NCI-H1436 treated with DMSO at 0.1 percent for 48 hours (cell line): ENCODE data around the gene MAPK6.

Experiments
- DNase-seq: peaks from one replicate; lab custom pipeline; 2025; lab: John Stamatoyannopoulos, UW

Gene MAPK6

GRCh38 chr15:52010633-52011595 lies 8.1 kb upstream of the MAPK6 start:
- DNase-seq, result no peak

DNA sequence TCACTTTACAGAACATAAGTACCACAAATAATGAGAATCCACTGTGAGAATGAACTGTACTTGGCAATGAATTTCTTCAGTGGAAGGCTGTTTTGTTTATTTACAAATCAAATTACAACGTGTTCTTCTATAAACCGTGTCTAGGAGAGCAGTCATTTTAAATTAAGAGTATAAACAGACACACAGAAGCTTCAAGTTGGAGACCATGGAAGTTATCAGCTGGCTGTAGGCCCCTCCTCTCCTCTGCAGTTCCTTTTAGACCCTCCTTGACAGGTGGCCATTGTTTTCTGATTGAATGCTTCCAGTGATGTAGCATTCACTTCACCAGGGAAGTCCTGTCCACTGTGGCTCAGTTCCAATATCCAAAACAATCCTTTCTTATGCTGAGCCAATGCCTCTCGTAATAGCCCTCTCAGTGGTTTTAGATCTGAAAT lies 7.3 kb upstream of the MAPK6 start:
- DNase-seq, result no peak

- DNase-seq, result no peak
Measured at GRCh38 chr15:52012210-52012609, 6.8 kb upstream of the MAPK6 start.

DNA sequence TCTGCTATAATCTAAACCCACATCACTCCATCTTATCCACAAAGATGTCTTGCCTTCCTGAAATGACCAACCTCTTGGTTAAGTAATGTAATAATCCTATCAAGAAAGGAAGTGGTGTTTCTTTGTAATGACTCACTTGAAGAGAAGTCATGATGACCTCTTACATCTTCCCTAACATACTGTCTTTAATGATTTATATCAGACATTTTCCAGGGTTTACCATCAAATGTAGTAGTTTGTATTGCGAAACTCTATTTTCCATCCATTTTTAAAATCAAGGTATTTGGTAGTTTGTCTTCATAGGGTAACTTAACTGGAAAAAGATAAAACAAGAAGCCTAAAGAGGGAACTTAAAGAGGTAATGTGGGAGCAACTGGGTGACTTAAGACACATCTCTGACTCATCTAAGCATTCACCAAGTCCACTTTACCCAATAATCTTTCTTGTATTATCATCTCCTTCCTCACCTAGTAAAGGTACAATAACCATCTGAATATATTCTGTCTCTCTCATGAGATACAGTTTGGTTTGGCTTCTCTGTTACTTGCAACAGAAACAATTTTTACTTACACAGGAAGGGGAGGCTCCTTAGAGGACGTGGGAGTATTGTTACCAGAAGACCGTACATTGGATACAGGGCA lies 5.7 kb upstream of the MAPK6 start:
- no peak for DNase-seq

DNA sequence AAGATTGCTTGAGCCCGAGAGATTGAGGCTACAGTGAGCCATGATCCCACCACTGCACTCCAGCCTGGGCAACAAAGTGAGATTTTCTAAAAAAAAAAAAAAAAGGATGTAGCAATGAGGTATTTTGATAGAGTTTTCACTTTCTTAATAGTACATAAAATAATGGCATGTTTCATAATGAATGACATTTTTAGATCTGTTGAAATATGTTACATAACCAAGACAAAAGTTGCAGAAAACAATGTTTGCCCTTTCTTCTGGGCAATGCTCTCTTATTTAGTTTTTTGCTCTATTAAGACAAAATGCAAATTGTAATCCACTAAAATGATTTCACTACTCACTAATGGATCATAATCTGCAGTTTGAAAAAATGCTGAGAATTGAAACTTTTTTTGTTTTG lies 4.4 kb upstream of the MAPK6 start:
- DNase-seq, result no peak

GRCh38 chr15:52016316-52016715 lies 2.7 kb upstream of the MAPK6 start:
- no peak for DNase-seq

- DNase-seq, result no peak
Measured at GRCh38 chr15:52018244-52018643, 775 bp upstream of the MAPK6 start.

DNA sequence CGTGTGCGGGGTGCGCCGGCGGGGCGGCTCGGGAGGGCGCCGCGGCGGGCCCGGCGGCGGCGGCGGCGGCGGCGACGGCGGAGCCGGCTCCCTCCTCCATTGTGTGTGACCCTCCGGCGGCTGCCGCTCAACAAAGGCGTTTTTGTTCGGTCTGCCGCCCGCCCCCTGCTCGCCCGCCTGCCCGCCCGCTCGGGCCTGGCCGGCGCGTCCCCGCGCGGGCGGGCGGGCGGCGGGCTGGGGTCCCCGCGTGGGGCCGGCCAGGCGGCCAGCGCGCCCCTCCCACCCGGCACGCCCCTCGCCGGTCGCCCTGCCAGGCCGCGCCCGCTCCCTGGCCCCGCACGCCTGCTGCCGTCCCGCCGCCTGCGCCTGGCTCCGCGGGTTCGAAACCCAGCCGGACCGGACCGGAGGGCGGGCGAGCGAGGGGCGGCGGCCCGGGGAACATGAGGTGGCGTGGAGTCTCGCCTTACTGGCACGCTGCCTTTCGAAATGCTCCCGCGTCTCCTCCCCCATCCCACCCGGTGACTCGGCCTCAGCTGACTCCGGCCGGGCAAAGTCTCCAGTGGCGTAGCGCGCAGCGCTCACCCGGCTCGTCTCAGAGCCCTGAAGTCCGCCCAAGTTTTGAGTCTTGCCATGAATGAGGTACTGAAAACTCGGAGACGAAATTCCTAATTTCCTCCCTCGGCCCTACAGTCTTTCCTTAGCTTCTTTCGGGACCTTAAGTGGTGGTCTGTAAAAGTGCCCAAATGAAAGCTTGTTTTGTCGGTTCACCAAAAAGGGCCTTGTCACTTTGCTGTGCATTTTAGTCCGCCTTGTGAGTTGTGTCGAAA lies 588 bp downstream of the MAPK6 start:
- DNase-seq, result no peak

DNA sequence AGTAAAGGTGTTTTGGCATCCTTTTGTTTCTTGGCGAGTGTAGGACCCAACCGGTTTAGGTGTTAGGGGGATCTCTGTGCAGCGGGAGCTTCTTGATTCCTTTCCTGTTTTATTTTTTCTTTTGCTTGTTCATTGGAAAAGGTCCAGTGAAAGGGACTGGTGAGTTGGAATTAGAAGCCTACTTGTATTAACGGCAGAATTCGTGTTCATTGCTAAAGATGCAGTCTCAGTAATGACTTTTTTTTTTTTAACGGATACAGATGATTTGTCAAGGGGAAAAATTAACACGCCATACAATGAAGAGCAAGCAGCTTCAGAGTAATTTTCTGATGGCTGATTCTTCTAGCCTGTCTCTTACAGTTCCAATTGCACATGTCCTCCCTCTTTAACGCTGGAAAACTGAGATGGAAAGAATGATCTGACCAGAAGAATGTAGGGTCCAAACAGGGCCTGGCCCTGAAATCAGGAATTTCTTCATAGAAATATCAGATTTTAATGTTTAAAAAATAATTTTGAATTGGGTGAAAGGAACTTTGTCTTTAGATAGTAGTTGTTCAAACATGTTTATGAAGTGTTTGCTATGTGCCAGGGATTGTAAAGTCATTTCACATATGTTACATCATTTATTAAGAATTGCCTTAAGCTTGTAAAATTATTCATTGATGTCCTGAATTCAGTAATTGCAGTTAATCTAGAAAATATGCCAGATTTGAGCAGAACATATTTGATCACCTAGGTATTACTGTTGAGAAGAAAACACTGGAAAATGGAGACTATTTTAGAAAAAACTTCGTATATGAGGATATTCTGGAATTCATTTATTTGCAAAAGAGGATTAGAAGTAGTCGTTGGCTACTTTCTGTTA lies 1.4 kb downstream of the MAPK6 start:
- DNase-seq, result no peak

GRCh38 chr15:52021128-52021671 lies 2.2 kb downstream of the MAPK6 start:
- no peak for DNase-seq

- no peak for DNase-seq
Measured at GRCh38 chr15:52021892-52022540, 3.0 kb downstream of the MAPK6 start.

DNA sequence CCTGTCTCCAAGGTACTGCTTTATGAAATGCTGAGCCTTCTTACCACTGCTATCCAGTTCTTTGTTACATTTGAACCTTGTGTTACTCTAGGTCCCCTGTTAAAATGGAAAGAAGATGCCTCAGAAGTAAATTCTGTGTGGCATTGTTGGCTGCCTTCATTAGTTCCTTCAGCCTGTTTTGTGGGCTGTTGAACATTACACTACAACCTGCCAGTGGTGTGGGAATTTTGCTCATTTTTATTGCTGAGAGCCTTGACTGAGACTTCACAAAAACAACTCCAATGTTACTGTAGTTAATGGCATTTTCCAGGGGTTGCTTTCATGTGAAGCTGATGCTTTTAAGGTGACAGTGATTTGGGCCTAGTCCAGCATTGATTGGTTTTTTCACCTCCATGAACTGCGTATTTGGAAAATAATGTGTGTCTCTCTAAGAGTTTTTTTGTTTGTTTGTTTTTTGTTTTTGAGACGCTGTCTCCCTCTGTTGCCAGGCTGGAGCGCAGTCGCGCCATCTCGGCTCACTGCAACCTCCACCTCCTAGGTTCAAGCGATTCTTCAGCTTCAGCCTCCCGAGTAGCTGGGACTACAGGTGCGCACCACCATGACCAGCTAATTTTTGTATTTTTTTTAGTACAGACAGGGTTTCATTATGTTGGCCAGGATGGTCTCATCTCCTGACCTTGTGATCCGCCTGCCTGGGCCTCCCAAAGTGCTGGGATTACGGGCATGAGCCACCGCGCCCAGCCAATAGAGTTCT lies 4.3 kb downstream of the MAPK6 start:
- no peak for DNase-seq

DNA sequence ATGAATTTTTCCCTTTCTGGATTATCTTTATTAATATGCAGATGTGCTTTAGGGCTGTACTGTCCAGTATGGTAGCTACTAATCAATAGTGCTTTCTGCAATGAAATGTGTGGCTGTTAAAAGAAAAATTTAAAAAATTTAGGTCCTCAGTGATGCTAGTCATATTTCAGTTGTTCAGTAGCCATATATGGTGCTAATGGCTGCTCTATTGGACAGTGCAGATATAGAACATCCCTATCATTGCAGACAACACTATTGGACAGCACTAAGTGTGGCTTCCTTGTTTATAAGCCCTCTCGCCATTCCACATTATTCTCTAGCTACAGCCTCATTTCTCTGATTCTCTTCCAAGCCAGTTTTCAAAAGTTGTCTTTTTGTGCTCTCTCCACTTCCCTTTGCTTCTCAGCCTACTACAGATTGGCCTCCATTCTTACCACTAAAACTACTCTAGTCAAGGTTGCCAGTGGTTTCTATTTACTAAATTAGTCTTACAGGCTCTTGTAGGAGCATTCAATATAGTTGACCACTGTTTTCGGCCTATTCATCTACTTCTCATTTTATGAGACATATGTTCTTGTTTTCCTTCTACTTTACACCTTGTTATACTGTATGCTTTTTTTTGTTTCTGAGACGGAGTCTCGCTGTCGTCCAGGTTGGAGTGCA lies 9.5 kb downstream of the MAPK6 start:
- DNase-seq, result no peak

DNA sequence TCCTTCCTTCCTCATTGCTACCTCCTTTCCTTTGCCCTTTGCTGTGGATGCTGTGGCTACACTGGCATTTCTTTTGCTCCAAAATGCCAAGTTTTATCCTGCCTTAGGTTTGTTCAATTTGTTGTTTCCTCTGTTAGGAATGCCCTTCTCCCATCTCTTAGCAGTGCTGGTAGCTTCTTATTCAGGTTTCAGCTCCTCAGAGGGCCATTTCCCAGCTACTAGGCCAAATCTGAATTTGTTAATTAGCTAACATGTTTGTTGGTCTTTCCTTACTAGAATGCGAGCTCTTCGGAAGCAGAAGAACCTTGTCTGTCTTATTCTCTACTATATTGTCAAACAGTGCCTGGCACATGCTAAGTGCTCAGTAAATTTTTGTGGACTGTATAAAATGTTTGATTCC lies 11.0 kb downstream of the MAPK6 start:
- no peak for DNase-seq

GRCh38 chr15:52031556-52031955 lies 12.5 kb downstream of the MAPK6 start:
- DNase-seq, result no peak

- no peak for DNase-seq
Measured at GRCh38 chr15:52037889-52038505, 19.0 kb downstream of the MAPK6 start.

DNA sequence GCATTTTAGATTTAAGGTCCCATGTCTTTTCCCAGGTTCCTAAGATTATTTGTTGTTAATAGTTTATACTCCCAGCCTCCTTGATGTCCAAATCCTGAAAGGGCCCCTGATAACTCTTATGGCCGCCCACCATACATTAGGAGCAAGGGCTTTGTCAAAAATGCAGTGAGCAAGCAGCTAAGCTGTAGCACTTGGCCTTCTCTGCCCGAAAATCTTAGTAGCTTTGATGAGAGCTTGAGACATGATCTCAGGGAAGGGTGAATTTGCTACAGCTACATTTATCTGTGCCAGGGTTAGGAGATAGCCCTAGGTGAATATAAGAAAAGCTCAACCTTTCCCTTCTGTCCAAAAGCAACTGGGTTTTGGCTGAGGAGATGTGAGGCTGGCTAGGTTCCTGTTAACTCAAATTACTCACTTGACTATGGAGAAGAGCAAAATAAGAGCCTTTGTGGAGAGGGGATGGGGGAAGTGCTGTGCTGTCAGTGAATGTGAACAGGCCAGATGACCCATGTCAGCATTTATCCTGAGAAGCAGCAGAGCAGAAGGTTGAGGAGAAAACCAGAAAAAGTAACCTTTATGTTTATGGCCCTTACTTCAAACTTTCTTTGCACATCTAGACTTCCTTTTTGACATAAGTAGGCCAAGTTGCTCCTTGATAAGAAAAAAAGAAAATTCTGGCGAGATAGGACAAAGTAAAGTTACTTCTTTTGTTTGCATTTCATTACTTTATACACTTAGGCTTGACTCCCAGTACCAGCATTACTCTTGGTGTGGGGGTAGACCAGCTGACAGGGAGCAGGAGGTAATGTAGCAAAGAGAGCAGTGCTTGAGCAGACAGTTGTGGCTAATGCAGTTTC lies 21.1 kb downstream of the MAPK6 start:
- DNase-seq, result no peak
